ENCODE measurements around the gene KRTAP10-2. TPM values are rescaled to one million over a fixed set of nuclear protein-coding genes. Genes with fewer than 3 reads are reported as not detected.

KRTAP10-2 gene
- total RNA-seq, 2 experiments from 2014 or later: not detected

DNA sequence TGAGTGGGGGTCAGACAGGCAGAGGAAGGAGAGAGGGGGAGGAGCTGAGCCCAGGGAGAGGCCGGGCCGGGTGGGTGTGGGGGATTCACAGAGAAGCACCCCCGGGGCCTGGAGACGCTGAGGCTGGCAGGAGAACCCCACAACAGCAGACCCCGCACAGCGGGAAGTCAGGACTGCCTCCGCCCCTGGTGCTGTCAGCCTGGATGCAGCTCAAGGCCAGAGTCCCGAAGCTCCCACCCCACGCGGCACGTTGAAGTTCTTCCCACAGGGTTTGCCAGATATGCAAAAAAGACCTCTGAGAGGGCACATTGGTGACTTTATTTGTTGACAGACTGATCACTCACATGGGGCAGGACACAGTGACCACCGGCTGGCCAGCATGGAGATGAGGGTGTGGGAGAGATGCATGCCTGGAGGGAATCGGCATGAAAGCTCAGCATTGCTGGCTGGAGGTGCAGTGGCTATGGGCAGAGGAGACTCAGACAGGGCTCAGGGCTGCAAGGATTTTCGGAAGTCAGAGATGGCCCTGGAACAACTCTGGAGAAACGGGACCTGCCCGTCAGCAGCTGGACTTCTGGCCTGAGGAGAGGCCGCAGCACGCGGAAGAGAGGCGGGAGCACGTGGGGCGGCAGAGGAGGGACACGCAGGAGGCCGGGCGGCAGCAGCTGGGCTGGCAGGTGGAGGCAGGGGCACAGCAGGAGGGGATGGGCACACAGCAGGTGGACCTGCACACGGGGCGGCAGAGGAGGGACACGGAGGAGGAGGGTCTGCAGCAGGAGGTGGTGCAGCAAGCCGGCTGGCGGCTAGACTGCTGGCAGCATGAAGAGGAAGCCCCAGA, 6.4 kb upstream of the KRTAP10-2 start:
- intact Hi-C loops (cut with micrococcal nuclease; ENCODE audit: unreplicated experiment): no loop called here
- CTCF ChIA-PET (ENCODE audit: unreplicated experiment): no interaction called here
- Histone ChIP-seq H3K9me3 (ENCODE audit: low read length) (no peaks in the 10 kb centered on the region), H2AFZ (ENCODE audit: low read length) (no peak overlapping the region), H3K9me2 (ENCODE audit: insufficient read depth, low read length) (no peaks in the 10 kb centered on the region), H4K20me1 (ENCODE audit: insufficient read depth, low read length) (no peaks in the 10 kb centered on the region), H3K27ac (ENCODE audit: low read depth, low read length, poor library complexity, severe bottlenecking) (no peak overlapping the region), H3K4me1 (ENCODE audit: insufficient read depth, low read length, poor library complexity, severe bottlenecking) (no peaks in the 10 kb centered on the region), H3K79me2 (ENCODE audit: insufficient read depth, low read depth, low read length) (no peaks in the 10 kb centered on the region), H3K4me2 (ENCODE audit: low read length) (no peak overlapping the region), H3K36me3 (ENCODE audit: insufficient read depth, low read length) (no peaks in the 10 kb centered on the region), H3K4me3 (ENCODE audit: low read depth, low read length, poor library complexity, severe bottlenecking) (no peak overlapping the region)
- no peak for TF ChIP-seq EZH2phosphoT487 (IDR thresholded peaks at IDR 0.05; ENCODE audit: borderline replicate concordance, low read depth, low read length)
- TF ChIP-seq, protein P1, sequence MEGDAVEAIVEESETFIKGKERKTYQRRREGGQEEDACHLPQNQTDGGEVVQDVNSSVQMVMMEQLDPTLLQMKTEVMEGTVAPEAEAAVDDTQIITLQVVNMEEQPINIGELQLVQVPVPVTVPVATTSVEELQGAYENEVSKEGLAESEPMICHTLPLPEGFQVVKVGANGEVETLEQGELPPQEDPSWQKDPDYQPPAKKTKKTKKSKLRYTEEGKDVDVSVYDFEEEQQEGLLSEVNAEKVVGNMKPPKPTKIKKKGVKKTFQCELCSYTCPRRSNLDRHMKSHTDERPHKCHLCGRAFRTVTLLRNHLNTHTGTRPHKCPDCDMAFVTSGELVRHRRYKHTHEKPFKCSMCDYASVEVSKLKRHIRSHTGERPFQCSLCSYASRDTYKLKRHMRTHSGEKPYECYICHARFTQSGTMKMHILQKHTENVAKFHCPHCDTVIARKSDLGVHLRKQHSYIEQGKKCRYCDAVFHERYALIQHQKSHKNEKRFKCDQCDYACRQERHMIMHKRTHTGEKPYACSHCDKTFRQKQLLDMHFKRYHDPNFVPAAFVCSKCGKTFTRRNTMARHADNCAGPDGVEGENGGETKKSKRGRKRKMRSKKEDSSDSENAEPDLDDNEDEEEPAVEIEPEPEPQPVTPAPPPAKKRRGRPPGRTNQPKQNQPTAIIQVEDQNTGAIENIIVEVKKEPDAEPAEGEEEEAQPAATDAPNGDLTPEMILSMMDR (conservative IDR thresholded peaks at IDR 0.05; ENCODE audit: low read length): no peak
- DNase-seq (ENCODE audit: low spot score): no peak
- no TSS peak for BruUV-seq (replicated peaks)
- POLR2A ChIA-PET: no interaction called here

DNA sequence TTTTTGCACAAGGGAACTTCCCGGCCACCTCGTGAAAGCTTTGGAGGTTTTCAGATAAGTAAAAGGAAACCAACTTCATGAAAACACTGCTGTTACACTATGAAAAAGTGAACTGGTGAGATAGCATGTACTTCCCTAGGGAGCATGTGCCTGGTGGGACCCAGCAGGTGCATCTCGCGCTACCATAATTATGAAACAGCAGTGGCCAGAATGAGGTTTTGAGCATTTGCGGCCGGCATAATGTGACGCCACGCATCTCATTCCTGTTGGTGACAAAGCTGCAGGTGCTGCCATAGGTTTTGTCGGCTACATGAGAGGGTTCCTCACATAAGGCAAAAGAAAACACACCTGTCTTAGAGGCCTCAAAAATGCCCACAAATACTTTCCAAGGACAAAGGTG, 5.6 kb upstream of the KRTAP10-2 start:
- intact Hi-C loops (cut with micrococcal nuclease; ENCODE audit: unreplicated experiment): no loop called here
- no TSS peak for BruUV-seq (replicated peaks)

More for the DNA sequence above, 5.6 kb upstream of the KRTAP10-2 start:
- POLR2A ChIA-PET: interaction anchor here (0.6 kb wide), 1 partner anchor 40 kb away, joined by 3 read pairs; no protein-coding TSS in a partner anchor
- Histone ChIP-seq H3K79me2 (ENCODE audit: insufficient read depth, low read depth, low read length) (no peaks in the 10 kb centered on the region), H4K20me1 (ENCODE audit: insufficient read depth, low read length) (no peaks in the 10 kb centered on the region), H3K4me2 (ENCODE audit: low read length) (no peak overlapping the region), H3K4me1 (ENCODE audit: insufficient read depth, low read length, poor library complexity, severe bottlenecking) (no peaks in the 10 kb centered on the region), H3K9me2 (ENCODE audit: insufficient read depth, low read length) (no peaks in the 10 kb centered on the region), H3K9me3 (ENCODE audit: low read length) (no peaks in the 10 kb centered on the region), H3K27ac (ENCODE audit: low read depth, low read length, poor library complexity, severe bottlenecking) (no peak overlapping the region), H3K36me3 (ENCODE audit: insufficient read depth, low read length) (no peaks in the 10 kb centered on the region), H2AFZ (ENCODE audit: low read length) (no peak overlapping the region), H3K4me3 (ENCODE audit: low read depth, low read length, poor library complexity, severe bottlenecking) (no peak overlapping the region)
- TF ChIP-seq EZH2phosphoT487 (IDR thresholded peaks at IDR 0.05; ENCODE audit: borderline replicate concordance, low read depth, low read length): no peak
- TF ChIP-seq, protein P1 (conservative IDR thresholded peaks at IDR 0.05; ENCODE audit: low read length): no peak
- DNase-seq (ENCODE audit: low spot score): no peak
- CTCF ChIA-PET (ENCODE audit: unreplicated experiment): no interaction called here
